Activated CD4-positive, alpha-beta memory T cell treated with anti-CD3 and anti-CD28 coated beads for 36 hours (primary cell): ENCODE measurements around the gene PODN. TPM values are rescaled to one million over a fixed set of nuclear protein-coding genes. Genes with fewer than 3 reads are reported as not detected.

Experiments
- CTCF ChIA-PET: fragments of 350-600 bp; sonication (Branson Sonifier 250); formaldehyde crosslinking; loops from one replicate; lab custom pipeline; 2021; ENCODE audit warnings: antibody characterized with exemption, inconsistent platforms; lab: Charles Lee
- POLR2A ChIA-PET: fragments of 350-600 bp; sonication (Branson Sonifier 250); formaldehyde crosslinking; loops from one replicate; lab custom pipeline; 2021; ENCODE audit warnings: antibody characterized with exemption; lab: Charles Lee
- DNase-seq: peaks from one replicate; pipeline ENCODE4 v3.0.0-alpha.2; 2020
- H3K27ac Mint-ChIP-seq: one replicate; pipeline ENCODE4 v1.8.0; 2021; ENCODE audit warnings: mixed read lengths
- H3K27me3 Mint-ChIP-seq: one replicate; pipeline ENCODE4 v1.8.0; 2021; ENCODE audit warnings: mixed read lengths
- H3K36me3 Mint-ChIP-seq: one replicate; pipeline ENCODE4 v1.8.0; 2021; ENCODE audit warnings: mixed read lengths
- H3K4me1 Mint-ChIP-seq: one replicate; pipeline ENCODE4 v1.8.0; 2021; ENCODE audit warnings: low read depth, mixed read lengths
- H3K4me3 Mint-ChIP-seq: one replicate; pipeline ENCODE4 v1.8.0; 2021; ENCODE audit warnings: mild to moderate bottlenecking, mixed read lengths
- H3K9me3 Mint-ChIP-seq: one replicate; pipeline ENCODE4 v1.8.0; 2021; ENCODE audit warnings: mixed read lengths
- intact Hi-C: fragments of 100-400 bp; cut with micrococcal nuclease; formaldehyde crosslinking; loops from one replicate; pipeline ENCODE4 v1.15.1; 2023
- total RNA-seq, 2 experiments: library from RNA; stranded (reverse); gene quantifications; one replicate each; pipeline ENCODE4 v1.2.3, GENCODE V29; 2021

Gene PODN
- total RNA-seq, 2 experiments from 2014 or later = not detected

DNA sequence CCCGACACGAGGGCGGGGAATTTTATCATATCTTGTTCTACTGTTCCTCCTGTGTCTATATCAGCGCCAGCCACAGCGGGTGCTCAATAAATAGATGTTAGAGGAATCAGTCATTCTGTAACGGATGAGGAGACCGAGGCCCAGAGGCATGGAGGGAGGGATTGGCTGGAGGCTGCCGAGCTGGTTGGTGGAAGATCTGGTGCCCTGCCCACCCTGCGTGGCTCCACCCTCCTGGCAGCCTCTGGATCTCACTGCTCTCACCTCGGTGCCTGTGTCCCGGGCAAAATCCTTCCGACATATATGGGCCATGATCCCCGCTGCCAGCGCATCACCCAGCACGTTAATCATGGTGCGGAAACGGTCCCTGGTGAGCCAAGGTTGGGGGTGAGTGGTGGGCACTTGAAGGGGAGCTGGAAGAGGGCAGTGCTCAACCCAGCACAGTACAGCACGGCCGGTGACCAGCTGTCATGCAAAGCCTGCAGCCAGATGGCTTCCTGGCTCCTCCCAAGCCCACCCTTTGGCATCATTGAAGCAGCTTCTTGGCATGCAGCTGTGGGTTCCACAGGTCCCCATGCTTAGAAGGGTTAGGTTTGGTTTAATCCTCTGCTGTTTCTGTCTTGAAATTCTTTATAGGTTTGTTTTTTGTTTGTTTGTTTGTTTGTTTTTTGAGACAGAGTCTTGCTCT lies 26.7 kb downstream of the PODN start:
- Mint-ChIP-seq H3K4me3 (no peak overlapping the region), H3K36me3 (no peaks in the 10 kb centered on the region), H3K27ac (no peak overlapping the region), H3K4me1 (no peaks in the 10 kb centered on the region), H3K9me3 (no peaks in the 10 kb centered on the region), H3K27me3 (no peaks in the 10 kb centered on the region)
- ChIA-PET POLR2A (no interaction called here), CTCF (no interaction called here)
- DNase-seq = no peak
- intact Hi-C loops = no loop called here

DNA sequence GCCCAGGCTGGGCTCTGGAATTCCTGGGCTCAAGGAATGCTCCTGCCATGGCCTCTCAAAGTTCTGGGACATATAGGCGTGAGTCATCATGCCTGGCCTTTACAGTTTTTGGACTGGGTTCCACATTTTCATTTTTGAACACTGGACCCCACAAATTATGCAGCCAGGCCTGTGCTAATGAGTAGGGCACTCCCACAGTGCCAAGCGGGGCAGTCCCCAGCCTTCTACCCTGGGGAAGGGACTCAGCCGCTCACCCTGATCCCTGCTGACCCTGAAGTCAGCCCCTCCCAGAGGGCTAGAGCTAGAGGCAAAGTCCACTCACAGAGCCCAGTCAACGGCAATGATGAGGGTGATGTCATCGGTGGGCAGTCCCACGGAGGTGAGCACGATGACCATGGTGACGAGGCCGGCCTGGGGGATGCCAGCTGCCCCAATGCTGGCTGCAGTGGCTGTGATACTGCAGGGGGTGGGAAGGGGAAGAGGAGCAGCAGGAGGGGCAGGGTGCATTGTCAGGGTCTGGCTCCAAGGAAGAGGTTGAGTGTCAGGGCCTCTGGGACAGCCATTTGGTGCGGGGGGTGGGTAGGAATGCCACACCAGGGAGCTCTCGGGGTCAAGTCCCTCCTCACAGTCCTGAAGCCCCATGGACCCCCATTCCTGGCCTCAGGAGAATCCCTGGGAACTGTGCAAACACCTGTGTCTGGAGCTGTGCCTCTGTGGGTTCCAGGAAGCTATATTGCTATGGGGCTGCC lies 27.6 kb downstream of the PODN start:
- Mint-ChIP-seq H3K4me1 (no peaks in the 10 kb centered on the region), H3K36me3 (no peaks in the 10 kb centered on the region), H3K27me3 (no peaks in the 10 kb centered on the region), H3K27ac (no peak overlapping the region), H3K4me3 (no peak overlapping the region), H3K9me3 (no peaks in the 10 kb centered on the region)
- DNase-seq = no peak
- intact Hi-C loops = no loop called here
- ChIA-PET POLR2A (no interaction called here), CTCF (no interaction called here)

- H3K27me3 Mint-ChIP-seq = no peaks in the 10 kb centered on the region
- H3K27ac Mint-ChIP-seq = no peak overlapping the region
- POLR2A ChIA-PET = no interaction called here
- no peaks in the 10 kb centered on the region for H3K36me3 Mint-ChIP-seq
- DNase-seq = no peak
- intact Hi-C loops = no loop called here
- H3K9me3 Mint-ChIP-seq = no peaks in the 10 kb centered on the region
- H3K4me3 Mint-ChIP-seq = no peak overlapping the region
- CTCF ChIA-PET = no interaction called here
- no peaks in the 10 kb centered on the region for H3K4me1 Mint-ChIP-seq
Observed at GRCh38 chr1:53090227-53091147, 28.5 kb downstream of the PODN start.

DNA sequence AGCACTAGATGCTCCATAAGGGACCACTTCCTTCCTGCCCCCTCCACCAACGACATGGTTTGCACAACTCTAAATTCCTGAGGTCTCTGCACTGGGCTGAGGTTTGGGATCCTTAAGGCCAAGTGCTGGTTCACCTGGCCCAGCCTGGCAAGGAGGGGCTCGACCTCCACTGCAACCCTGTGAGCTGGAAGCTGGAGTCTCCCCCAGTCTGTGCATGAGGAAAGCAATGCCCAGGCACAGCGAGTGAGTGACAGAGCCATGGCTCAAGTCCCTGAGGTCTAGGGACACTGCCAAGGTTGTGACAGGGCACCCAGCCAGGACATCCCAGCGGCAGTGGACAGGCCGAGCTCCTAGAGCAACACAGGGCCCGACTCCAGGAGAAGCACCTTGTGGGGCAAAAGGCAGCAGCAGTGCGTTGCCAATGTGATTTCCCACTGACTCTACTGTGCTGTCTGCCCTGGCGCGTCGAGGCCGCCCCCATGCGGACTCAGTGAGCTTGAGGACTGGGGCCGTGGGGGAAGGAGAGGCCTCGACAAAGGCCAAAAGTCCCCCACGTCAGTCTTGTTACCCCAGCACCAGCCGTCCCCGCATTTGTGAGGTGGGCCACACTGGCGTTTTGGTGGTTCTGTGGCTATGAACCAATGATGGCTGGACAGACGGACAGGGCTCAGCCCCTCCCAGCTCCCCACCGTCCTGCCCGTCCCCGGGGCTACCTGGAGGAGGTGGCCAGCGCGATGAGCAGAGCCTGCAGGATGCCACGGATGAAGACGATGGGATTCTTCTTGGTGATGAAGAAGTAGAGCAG lies 30.0 kb downstream of the PODN start:
- no peaks in the 10 kb centered on the region for H3K4me1 Mint-ChIP-seq
- no peak for DNase-seq
- no peak overlapping the region for H3K27ac Mint-ChIP-seq
- intact Hi-C loops = no loop called here
- CTCF ChIA-PET = no interaction called here
- POLR2A ChIA-PET = no interaction called here
- no peak overlapping the region for H3K4me3 Mint-ChIP-seq
- H3K9me3 Mint-ChIP-seq = no peaks in the 10 kb centered on the region
- no peaks in the 10 kb centered on the region for H3K36me3 Mint-ChIP-seq
- no peaks in the 10 kb centered on the region for H3K27me3 Mint-ChIP-seq

GRCh38 chr1:53092659-53093450 lies 30.8 kb downstream of the PODN start:
- POLR2A ChIA-PET = interaction anchor here (0.5 kb wide), 1 partner anchor 664 kb away, joined by 3 read pairs; no protein-coding TSS in a partner anchor
- CTCF ChIA-PET = no interaction called here
- DNase-seq = no peak
- intact Hi-C loops = no loop called here
- H3K9me3 Mint-ChIP-seq = no peaks in the 10 kb centered on the region
- no peak overlapping the region for H3K4me3 Mint-ChIP-seq
- no peaks in the 10 kb centered on the region for H3K36me3 Mint-ChIP-seq
- no peak overlapping the region for H3K27ac Mint-ChIP-seq
- no peaks in the 10 kb centered on the region for H3K4me1 Mint-ChIP-seq
- no peaks in the 10 kb centered on the region for H3K27me3 Mint-ChIP-seq

- Mint-ChIP-seq H3K4me1 (no peaks in the 10 kb centered on the region), H3K27me3 (no peaks in the 10 kb centered on the region), H3K36me3 (no peaks in the 10 kb centered on the region), H3K9me3 (no peaks in the 10 kb centered on the region), H3K27ac (no peak overlapping the region), H3K4me3 (no peak overlapping the region)
- ChIA-PET CTCF (no interaction called here), POLR2A (interaction anchor here (0.5 kb wide), 1 partner anchor 665 kb away, joined by 3 read pairs; no protein-coding TSS in a partner anchor)
- intact Hi-C loops = no loop called here
- DNase-seq = no peak
Observed at GRCh38 chr1:53093451-53093754, 31.4 kb downstream of the PODN start.

GRCh38 chr1:53093778-53094532 lies 31.9 kb downstream of the PODN start:
- no peak overlapping the region for H3K4me3 Mint-ChIP-seq
- H3K27me3 Mint-ChIP-seq = no peaks in the 10 kb centered on the region
- ChIA-PET CTCF (no interaction called here), POLR2A (no interaction called here)
- no peak for DNase-seq
- no peaks in the 10 kb centered on the region for H3K4me1 Mint-ChIP-seq
- intact Hi-C loops = no loop called here
- H3K9me3 Mint-ChIP-seq = no peaks in the 10 kb centered on the region
- H3K36me3 Mint-ChIP-seq = no peaks in the 10 kb centered on the region
- no peak overlapping the region for H3K27ac Mint-ChIP-seq

- CTCF ChIA-PET = no interaction called here
- POLR2A ChIA-PET = no interaction called here
- Mint-ChIP-seq H3K9me3 (no peaks in the 10 kb centered on the region), H3K36me3 (no peaks in the 10 kb centered on the region), H3K27me3 (no peaks in the 10 kb centered on the region), H3K4me1 (no peaks in the 10 kb centered on the region), H3K4me3 (no peak overlapping the region), H3K27ac (no peak overlapping the region)
- intact Hi-C loops = no loop called here
- DNase-seq = no peak
Observed at GRCh38 chr1:53094533-53094919, 32.5 kb downstream of the PODN start.

DNA sequence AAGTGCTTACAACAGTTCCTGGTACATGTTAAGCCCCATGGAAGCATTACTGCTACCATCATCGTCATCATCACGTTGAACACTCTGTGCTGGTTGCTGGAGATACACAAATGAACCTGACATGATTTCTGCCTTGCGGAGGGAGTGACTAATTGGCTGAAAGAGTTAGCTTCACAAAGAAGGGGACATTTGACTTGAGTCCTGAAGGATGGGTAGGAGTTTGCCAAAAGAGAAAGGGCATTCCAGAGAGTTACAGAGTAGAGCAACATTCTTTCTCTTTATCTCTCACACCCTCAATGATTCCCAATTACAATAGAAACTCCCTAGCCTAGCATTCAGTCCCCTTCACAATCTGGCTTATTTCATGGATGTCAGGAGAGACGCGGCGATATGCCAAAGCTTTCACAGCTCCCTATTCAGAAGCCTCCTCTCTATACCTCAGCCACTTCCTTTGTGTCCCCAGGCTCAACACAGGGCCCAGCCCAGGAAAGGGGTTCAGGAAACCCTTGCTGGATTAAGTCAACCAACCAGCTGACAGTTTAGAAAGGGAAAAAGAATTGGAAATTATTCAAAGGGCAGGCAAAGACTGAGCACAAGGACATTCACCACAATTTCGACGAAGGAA lies 42.4 kb downstream of the PODN start:
- POLR2A ChIA-PET = no interaction called here
- DNase-seq = no peak
- Mint-ChIP-seq H3K4me3 (no peak overlapping the region), H3K4me1 (peaks cover 7% of the 10 kb centered on the region), H3K27me3 (peaks cover 6% of the 10 kb centered on the region), H3K36me3 (no peaks in the 10 kb centered on the region), H3K9me3 (no peaks in the 10 kb centered on the region), H3K27ac (no peak overlapping the region)
- intact Hi-C loops = no loop called here
- CTCF ChIA-PET = no interaction called here

- no peaks in the 10 kb centered on the region for H3K9me3 Mint-ChIP-seq
- POLR2A ChIA-PET = no interaction called here
Observed at GRCh38 chr1:53107090-53107489, 45.1 kb downstream of the PODN start.

More at GRCh38 chr1:53107090-53107489, 45.1 kb downstream of the PODN start:
- Mint-ChIP-seq H3K4me3 (no peak overlapping the region), H3K36me3 (no peaks in the 10 kb centered on the region), H3K27me3 (peaks cover 9% of the 10 kb centered on the region), H3K4me1 (peaks cover 19% of the 10 kb centered on the region), H3K27ac (no peak overlapping the region)
- CTCF ChIA-PET = no interaction called here
- DNase-seq = no peak
- intact Hi-C loops = no loop called here
